ENCODE measurements around the gene CDC45. TPM values are rescaled to one million over a fixed set of nuclear protein-coding genes. Genes with fewer than 3 reads are reported as not detected.

The CDC45 gene
- total RNA-seq, 4 donors from 2014 or later = 11.7 TPM; not detected in 3

DNA sequence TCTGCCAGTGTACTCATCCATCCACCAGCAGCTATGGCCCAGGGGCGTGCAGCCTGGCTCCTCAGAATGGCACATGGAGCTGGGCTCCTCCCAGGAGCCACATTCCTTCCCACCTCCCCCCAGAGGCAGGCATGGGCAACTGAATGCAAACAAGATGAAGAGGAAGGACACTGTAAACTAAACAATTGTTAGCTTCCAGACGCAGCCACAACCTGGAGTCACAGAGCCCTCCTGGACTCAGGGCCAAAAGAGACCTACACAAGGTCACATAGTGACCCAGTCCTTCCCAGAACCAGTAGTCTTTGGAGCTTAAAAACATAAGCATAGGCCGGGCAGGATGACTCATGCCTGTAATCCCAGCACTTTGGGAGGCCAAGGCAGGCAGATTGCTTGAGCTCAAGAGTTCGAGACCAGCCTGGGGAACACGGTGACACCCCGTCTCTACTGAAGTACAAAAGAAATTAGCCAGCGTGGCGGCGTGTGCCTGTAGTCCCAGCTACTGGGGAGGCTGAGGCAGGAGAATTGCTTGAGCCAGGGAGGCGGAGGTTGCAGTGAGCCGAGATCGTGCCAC, 75.2 kb downstream of the CDC45 start:
- Histone ChIP-seq H3K4me3 (no peak overlapping the region), H3K27me3 (no peaks in the 10 kb centered on the region), H3K36me3 (no peaks in the 10 kb centered on the region), H3K27ac (no peak overlapping the region), H3K4me1 (no peaks in the 10 kb centered on the region), H3K9me3 (no peaks in the 10 kb centered on the region)
- DNase-seq = no peak
- TF ChIP-seq, protein P1, sequence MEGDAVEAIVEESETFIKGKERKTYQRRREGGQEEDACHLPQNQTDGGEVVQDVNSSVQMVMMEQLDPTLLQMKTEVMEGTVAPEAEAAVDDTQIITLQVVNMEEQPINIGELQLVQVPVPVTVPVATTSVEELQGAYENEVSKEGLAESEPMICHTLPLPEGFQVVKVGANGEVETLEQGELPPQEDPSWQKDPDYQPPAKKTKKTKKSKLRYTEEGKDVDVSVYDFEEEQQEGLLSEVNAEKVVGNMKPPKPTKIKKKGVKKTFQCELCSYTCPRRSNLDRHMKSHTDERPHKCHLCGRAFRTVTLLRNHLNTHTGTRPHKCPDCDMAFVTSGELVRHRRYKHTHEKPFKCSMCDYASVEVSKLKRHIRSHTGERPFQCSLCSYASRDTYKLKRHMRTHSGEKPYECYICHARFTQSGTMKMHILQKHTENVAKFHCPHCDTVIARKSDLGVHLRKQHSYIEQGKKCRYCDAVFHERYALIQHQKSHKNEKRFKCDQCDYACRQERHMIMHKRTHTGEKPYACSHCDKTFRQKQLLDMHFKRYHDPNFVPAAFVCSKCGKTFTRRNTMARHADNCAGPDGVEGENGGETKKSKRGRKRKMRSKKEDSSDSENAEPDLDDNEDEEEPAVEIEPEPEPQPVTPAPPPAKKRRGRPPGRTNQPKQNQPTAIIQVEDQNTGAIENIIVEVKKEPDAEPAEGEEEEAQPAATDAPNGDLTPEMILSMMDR (IDR thresholded peaks at IDR 0.05) = no peak
- TF ChIP-seq POLR2A (IDR thresholded peaks at IDR 0.05) = no peak
- intact Hi-C loops (cut with DNase I; ENCODE audit: low total_unique reads) = no loop called here

DNA sequence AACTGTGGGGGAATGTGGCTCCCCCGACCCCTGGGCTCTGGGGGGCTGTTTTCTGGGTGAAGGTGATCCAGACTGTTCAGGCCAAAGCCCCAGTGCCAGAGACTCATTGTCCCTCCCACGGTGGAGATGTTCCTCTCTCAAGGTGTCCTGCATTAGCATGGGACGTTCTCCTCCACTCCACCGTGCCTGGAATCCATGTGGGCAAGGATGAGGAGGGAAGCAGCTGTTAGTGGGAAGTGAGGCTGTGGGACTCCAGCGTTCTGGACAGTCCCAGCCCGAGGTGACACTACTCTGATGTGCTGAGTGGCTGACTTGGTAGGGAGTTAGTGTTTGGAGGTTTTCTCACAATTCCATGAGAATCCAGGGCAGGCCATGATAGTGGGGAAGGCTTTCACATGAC, 75.9 kb downstream of the CDC45 start:
- no peaks in the 10 kb centered on the region for H3K9me3 ChIP-seq
- TF ChIP-seq, protein P1 (IDR thresholded peaks at IDR 0.05) = no peak
- no peak for TF ChIP-seq POLR2A (IDR thresholded peaks at IDR 0.05)
- H3K27me3 ChIP-seq = no peaks in the 10 kb centered on the region
- no peaks in the 10 kb centered on the region for H3K4me1 ChIP-seq
- intact Hi-C loops (cut with DNase I; ENCODE audit: low total_unique reads) = no loop called here
- no peaks in the 10 kb centered on the region for H3K36me3 ChIP-seq
- DNase-seq = no peak
- no peak overlapping the region for H3K4me3 ChIP-seq
- no peak overlapping the region for H3K27ac ChIP-seq

DNA sequence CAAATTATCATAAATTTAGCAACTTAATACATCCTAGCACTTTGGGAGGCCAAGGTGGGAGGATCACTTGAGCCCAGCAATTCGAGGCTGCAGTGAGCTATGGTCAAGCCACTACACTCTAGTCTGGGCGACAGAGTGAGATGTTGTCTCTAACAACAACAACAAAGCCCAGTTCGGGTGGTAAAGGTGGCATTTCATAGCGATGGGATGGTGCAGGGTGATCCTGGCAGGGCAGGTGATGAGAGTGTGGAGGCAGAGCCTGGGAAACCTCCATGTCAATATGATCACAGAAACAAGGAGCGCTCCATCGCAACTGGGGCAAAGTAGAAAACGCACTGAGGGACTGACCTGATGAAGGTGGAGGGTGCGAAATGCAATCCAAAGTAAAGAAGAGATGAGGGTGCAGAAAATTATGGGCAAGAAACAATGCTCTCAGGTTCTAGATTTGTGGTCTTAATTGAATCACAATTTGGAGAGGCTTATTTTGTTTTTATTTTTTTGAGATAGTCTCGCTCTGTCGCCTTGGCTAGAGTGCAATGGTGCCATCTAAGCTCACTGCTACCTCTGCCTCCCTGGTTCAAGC, 77.3 kb downstream of the CDC45 start:
- Histone ChIP-seq H3K9me3 (no peaks in the 10 kb centered on the region), H3K36me3 (no peaks in the 10 kb centered on the region), H3K27ac (no peak overlapping the region), H3K27me3 (no peaks in the 10 kb centered on the region), H3K4me1 (no peaks in the 10 kb centered on the region), H3K4me3 (no peak overlapping the region)
- DNase-seq = no peak
- intact Hi-C loops (cut with DNase I; ENCODE audit: low total_unique reads) = no loop called here
- TF ChIP-seq POLR2A (IDR thresholded peaks at IDR 0.05) = no peak
- TF ChIP-seq, protein P1 (IDR thresholded peaks at IDR 0.05) = no peak

GRCh38 chr22:19559324-19559811, 79.6 kb downstream of the CDC45 start:
- no peaks in the 10 kb centered on the region for H3K4me1 ChIP-seq
- no peak overlapping the region for H3K27ac ChIP-seq
- no peaks in the 10 kb centered on the region for H3K9me3 ChIP-seq
- H3K27me3 ChIP-seq = no peaks in the 10 kb centered on the region
- intact Hi-C loops (cut with DNase I; ENCODE audit: low total_unique reads) = no loop called here
- TF ChIP-seq POLR2A (IDR thresholded peaks at IDR 0.05) = no peak
- TF ChIP-seq, protein P1 (IDR thresholded peaks at IDR 0.05) = no peak
- H3K4me3 ChIP-seq = no peak overlapping the region
- H3K36me3 ChIP-seq = no peaks in the 10 kb centered on the region
- DNase-seq = no peak

- intact Hi-C loops (cut with DNase I; ENCODE audit: low total_unique reads) = no loop called here
- no peaks in the 10 kb centered on the region for H3K27me3 ChIP-seq
- no peaks in the 10 kb centered on the region for H3K9me3 ChIP-seq
- H3K27ac ChIP-seq = no peak overlapping the region
- H3K36me3 ChIP-seq = no peaks in the 10 kb centered on the region
- TF ChIP-seq, protein P1 (IDR thresholded peaks at IDR 0.05) = no peak
- TF ChIP-seq POLR2A (IDR thresholded peaks at IDR 0.05) = no peak
- no peaks in the 10 kb centered on the region for H3K4me1 ChIP-seq
- H3K4me3 ChIP-seq = no peak overlapping the region
- no peak for DNase-seq
Measured at GRCh38 chr22:19559956-19560355, 80.2 kb downstream of the CDC45 start.
